GM19328 (cell line): ENCODE results near the gene M6PR.

Source experiments
- ATAC-seq: cut with Tn5 transposase; IDR thresholded peaks from one replicate; pipeline ENCODE4 v1.9.1; 2021; ENCODE audit warnings: mild to moderate bottlenecking, moderate library complexity; ENCODE audit not compliant: unreplicated experiment

Gene M6PR

DNA sequence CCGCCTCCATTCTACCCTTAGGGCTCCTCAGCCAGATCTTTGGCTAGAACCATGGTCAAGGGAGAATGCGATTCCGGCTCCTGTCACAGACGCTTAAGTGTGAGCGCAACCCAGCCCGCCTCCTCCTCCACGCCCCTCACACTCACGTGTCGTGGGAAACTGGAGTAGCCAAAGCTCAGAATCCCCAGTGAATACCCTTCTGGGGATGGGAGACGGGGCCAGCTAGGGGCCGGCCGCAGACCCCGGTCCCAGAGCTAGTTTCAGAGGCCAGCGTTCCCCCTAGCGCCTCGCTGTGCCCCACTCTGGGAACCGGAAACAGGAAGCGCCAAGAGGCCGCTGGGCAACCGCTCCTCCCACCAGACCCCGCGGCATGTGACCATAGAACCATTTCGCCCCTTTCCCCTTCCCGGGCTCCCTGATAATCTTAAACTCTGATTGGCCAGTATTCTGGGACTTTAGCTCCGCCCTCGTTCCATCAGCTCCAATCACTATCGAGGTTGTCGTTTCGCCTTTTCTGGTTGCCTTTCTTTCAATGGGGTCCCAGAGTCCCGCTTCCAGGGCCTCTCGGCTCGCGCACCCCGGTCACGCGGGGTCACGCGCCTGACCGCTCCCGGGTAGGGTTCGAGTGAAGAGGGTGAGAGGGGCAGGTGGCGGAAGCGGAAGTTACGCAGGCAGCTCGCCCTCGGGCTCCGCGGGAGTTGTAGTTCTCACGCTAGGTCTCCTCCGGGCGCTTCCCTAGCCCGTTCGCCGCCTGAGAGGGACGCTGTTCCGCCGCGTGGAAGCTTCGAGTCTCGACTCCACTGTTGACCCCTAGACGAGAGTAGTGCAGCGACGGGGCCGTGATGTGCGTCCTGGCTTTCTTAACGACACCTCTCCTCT, at the start of gene M6PR:
Gene M6PR (minus strand): TSS at position 304 of the 879 bp plus-strand sequence. CDS start 3,241 bp downstream, outside the sequence.
- ATAC-seq, result peak; percentile 87

DNA sequence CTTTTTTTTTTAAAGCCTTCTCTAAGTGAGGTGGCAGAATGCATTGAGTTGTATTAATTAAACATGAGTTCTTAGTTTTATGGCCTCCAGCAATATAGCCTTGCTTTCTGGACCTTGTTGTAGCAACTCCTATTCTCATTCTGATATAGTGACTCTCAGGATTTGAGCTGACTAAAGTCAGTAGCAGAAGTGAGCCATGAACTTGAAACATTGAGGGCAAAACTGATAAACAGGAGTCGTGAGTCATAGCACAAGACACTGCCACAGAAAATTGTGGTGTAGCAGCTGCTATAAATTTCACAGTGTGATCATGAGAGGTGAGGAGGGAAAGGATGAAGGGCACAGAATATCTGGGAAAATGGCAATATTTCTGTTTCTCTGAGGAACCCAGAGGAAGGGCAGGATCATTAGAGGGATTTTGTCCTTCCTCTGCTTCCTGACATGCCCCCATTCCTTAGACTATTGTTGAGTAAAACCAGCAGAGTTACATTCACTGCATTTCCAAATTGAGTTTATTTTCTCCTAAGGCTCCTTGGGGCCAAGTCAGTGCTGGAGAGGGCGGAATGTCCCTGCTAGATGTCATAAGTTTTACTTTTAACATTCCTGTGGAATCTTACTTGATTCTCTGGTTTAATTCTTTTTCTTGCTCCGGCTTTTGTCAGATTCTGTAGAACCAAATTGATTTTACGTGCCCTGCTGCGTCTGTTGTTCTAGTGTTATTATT, 47.4 kb upstream of the M6PR start:
- ATAC-seq, result peak; percentile 88

DNA sequence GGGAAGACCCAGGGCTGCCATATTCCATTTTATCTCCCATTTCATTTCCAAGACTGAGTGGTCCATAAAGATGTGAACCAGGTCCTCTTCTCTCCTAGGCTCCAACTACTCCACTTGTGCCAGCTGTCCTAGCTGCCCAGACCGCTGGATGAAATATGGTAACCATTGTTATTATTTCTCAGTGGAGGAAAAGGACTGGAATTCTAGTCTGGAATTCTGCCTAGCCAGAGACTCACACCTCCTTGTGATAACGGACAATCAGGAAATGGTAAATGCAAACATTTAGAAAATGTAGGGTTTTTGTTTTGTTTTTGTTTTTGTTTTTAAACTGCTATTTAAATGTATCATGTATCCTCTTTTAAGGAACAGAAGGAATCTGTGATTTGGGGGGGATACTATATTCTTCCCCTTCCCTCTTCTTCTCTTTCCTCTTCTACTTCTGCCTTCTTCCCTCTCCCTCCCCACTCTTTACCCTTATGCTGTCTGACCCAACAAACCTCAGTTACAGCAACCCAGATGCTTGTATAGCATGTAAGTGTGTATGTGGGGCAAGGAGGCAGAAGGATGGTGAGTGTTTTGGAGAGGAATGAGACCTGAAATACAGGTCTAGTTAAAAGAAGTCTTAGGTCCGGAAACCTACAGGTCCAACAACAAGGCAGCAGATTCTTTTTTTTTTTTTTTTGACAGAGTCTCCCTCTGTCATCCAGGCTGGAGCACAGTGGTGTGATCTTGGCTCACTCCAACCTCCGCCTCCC, 45.8 kb upstream of the M6PR start:
- no peak for ATAC-seq

DNA sequence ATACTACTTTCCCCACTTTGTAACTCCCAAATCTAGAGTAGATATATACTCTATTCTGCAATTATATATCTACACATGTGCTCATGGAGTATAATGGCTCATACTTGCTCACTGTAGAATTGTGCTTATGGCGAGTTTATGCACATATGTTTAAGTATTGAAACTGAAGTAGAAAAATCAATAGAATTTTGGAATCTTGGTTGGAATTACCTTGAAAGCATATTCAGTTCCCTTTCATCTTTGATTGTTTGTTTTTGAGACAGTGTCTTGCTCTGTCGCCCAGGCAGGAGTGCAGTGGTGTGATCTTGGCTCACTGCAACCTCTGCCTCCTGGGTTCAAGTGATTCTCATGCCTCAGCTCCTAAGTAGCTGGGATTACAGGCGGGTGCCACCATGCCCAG, 44.4 kb upstream of the M6PR start:
- ATAC-seq, result no peak

DNA sequence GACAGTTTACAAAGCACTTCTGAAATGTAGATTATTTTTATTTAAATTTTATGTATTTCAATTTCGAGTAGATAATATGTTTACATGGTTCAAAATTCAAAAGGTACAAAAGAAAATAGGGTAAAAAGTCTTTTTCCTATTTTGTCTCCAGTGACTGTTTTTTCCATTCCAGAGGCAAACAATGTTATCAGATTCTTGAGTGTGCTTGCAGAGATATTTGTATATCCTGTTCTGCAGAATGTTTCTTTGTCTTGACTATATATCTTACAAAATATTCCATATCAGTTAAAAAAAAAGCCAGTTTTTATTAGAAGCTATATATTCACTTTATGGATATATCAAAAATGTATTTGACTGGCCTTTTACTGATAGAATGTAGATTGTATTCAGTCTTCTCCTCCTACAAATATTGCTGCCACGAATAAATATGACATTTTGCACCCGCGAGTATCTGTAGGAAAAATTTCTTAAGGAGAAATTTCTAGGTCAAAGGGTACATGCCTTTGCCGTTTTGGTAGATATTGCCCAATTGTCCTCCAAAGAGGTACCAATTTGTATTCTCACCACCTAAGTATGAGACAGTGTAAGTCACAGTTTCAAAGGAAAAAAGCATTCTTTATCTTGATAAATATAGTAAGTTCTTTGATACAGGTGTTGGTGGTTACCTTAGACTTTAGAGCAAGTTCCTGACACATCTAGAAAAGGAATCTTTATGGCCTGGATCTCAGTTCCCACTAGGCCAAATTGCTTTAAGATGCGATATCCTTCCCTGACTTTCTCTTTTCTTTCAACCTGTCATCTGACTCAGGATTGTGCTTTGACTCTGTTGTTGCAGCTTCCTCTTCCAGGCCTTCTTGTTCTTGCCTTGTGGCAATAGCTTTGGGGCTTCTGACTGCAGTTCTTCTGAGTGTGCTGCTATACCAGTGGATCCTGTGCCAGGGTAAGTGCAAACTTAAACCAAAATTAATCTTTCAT, 42.2 kb upstream of the M6PR start:
- no peak for ATAC-seq

DNA sequence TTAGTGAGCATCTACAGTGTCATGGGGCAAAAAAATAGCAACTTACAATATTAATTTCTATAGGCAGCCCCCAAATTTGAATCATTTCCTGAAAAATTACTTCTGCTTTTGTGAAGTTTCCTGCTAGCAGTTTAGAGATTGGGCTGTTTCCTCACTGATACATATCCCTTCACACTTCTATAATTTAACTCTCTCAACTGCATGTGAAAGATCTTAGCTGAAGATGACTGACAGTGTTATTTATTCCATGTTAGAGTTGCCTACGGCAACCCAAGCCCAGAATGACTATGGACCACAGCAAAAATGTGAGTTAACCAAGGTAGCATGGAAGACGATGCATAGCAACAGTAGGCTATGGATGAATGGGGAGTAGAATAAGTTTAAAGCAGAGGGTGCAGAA, 40.0 kb upstream of the M6PR start, which contains the start of gene KLRG1:
Gene KLRG1 (plus strand): TSS at position 134 of the 400 bp plus-strand sequence. CDS start 90 bp downstream, at position 224.
- no peak for ATAC-seq

DNA sequence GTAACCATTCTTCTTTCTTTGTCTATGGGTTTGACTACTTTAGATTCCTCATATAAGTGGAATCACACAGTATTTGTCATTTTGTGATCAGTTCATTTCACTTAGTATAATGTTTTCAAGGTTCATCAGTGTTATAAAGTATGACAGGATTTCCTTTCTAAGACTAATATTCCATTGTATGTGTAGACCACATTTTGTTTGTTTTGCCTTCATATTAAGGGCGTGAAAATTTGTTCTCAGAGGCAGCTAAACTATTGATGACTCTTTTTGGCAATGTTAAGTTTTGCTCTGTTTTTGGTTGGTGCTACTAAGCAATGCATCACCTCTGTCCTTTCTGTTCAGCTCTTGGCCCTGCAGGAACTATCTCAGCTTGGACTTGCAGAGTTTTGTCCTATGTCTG, 38.2 kb upstream of the M6PR start:
- no peak for ATAC-seq

DNA sequence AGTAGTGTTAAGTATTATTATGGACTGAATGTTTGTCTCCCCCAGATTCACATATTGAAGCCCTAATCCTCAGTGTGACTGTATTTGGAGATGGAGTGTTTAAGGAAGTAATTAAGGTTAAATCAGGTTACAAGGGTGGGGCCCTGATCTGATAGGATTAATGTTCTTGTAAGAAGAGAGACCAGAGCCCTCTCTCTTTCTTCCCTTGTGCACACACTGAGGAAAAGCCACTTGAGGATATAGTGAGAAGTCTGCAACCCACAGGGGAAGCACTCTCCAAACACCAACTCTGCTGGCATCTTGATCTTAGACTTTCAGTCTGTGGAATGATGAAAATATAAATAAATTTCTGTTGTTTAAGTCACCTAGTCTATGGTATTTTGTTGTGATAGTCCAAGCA, 37.7 kb upstream of the M6PR start:
- no peak for ATAC-seq

DNA sequence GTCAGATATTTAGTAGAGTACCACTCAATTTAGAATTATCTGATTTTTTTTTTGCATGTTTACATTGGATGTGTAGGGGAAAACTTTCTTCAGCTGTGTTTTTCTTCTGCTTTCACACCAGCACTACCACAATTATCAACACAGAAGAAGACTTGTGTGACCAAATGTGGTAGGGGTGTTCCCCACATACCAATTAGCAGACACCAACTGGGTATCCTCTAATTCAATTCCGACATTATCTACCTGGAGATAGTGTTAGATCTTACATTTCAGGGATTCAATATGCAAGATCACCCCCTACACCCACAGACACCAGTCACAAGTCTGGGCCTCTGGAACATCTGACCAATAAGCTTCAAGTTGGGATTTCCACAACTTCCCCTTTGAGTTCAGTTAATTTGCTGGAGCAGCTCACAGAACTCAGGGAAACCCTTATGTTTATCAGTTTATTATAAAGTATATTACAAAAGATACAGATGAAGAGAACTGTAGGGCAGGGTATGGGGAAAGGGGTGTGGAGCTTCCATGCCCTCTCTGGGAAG, 35.8 kb upstream of the M6PR start:
- no peak for ATAC-seq

DNA sequence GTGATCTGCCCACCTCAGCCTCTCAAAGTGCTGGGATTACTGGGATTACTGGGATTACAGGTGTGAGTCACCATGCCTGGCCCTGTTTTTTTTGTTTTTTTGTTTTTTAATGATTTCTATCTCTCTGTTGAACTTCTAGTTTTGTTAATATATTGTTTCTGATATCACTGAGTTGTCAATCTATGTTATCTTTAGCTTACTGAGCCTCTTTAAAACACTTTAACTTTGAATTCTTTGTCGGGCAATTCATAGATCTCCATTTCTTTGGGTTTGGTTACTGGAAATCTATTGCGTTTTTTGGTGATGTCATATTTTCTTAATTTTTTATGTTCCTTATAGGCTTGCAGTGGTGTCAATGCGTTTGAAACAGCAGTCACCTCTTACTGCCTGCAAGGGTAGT, 30.7 kb upstream of the M6PR start:
- ATAC-seq, result no peak

DNA sequence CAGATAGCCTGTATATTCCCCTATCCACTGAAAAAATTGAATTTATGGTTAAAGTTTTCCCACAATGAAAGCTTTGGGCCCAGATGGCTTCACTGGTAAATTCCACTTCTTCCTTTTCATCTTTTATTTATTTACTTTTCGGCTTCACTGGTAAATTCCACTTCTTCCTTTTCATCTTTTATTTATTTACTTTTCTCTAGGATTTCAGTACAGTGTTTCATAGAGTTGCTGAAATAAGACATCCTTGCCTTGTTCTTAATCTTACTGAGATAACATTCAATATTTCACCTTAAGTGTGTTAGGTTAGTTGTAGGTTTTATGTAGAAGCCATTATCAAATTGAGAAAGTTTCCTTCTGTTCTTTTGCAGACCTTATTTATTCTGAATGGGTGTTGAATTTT, 21.0 kb upstream of the M6PR start:
- ATAC-seq, result no peak

DNA sequence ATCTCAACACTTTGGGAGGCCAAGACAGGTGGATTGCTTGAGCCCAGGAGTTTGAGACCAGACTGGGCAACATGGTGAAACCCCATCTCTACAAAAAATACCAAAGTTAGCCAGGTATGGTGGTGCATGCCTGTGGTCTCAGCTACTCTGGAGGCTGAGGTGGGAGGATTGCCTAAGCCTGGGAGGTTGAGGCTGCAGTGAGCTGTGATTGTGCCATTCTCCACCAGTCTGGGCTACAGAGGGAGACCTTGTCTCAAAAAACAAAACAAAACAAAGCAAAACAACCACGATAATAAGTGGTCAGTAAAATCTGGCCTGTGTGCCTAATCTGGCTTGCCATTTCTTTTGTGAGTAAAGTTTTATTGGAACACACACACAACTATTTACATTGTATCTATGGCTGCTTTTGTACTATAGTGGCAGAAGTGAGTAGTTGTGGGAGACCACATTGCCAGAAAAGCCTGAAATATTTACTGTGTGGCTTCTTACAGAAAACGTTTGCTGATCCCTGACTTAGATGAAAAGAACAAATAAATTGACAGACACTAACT, 20.5 kb upstream of the M6PR start:
- no peak for ATAC-seq

DNA sequence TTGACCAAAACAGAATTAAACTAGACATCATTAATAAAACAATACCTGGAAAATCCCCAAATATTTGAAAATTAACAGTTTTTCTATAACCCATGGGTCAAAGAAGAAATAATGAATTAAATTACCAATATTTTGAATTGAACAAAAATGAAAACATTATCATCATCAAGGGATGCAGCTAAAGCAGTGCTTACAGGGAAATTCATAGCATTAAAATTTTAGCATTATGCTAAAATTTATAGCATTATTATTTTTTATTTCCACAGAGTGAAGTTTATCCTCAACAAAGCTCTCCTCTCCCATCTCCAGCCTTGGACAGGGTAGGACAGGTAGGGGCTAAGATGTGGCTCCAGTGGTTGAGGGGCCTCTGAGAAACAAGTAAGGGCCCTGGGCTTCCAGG, 19.3 kb upstream of the M6PR start:
- no peak for ATAC-seq

DNA sequence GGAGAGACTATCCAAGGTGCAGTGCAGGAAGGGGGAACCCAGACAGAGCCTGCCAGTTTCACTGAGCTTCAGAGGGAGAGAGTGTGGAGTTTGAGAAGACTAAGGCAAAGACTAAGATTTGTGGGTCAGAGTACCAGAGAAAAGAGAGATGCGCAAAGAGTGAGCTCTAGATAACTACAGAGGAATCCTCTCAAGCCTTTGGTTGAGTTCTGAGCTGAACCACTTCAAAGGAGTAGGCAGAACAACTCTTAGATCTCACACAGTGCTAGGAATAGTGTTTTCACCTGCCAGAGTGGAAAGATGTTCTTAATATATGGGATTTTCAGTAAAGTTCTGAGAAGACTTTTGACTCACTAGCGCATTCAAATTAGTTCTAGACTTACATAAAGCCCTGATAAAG, 10.7 kb upstream of the M6PR start:
- no peak for ATAC-seq

DNA sequence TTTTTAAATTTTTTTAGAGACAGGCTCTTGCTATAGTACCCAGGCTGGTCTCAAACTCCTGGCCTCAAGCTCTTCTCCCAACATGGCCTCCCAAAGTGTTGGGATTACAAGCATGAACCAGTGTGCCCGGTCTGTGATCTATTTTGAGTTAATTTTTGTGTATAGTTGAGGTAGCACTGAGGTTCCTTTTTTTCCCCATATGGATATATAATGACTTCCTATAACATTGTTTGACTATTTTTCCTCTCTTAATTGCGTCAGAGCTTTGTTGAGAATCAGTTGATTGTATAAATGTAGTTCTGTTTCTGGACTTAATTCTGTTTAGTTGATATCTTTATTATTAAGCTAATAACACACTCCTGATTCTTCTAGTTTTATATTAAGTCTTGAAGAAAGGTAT, 8.6 kb upstream of the M6PR start:
- ATAC-seq, result no peak

DNA sequence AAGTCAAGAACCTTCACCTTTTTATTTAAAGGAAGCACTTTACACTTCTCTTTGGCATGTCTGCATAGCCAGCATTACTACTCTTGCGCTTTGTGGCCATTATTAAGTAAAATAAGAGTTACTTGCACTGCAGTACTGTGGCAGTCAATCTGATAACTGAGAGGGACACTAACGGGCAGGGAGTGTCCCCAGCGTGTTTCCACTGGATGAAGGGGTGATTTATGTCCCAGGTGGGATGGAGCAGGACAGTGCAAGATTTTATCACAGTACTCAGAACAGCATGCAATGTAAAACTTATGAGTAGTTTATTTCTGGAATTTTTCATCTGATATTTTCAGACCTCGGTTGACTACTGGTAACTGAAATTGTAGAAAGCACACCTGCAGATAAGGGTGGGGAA, 8.1 kb upstream of the M6PR start:
- ATAC-seq, result no peak

DNA sequence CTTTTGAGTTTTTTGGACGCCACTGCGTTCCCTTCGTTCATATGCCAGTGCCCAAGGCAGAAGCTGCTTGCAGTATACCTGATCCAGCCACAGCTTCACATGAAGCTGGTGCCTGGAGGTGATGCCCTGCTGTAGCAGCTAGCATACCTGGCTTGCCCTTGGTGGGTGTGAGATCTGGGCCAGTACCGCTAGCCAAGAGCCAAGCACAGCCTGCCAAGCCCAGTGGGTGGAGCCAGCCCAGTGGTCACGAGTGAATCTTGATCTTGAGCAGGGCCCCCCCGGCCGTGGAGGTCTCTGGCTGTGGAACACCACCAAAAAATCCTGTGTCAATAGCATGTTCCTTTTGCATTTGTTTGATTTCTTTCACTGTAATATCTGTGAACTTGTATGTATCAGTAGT, 7.3 kb upstream of the M6PR start:
- ATAC-seq, result no peak

DNA sequence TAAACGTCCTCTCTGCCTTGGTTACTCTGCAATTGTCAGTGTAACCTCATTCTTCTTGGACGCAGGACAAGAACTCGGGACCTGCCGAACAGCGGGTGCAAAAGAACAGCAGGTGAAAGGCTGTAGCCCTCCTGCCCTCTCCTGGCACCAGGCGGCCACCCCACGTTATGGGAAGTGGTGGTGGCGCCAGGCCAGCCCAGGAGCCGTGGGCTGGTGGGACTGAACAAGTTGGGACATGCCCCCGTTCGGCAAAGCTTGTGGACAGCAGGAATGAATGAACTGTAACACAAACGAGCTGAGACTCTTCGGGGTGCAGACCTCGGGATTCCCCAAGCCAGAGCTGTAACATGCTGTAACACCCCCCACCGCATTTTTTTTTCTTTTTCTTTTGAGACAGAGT, 6.6 kb upstream of the M6PR start:
- ATAC-seq, result no peak

DNA sequence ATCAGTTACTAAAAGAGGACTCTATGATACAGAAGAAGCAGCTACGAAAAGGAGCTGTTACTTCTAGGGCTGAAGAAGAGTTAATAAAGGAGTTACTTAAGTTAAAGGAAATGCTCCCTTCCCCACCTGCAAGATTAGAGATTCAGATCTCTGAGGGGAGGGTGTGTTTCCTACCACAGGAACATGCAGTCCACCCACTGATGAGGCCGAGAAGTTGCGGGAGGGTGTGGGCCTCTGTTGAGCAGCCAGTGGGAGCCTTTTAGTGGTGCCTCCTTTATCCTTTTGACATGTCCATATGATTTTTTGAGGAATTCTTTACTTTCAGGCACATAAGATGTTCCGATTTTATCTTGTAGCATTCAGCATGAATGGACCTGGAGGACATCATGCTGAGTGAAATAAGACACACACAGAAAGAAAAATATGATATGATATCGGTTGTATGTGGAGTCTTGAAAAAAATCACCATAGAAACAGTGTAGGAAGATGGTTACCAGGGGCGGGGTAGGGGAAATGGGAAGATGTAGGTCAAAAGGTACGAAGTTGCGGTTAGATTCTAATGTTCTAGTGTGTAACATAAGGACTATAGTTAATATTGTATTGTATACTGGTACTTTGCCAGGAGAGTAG, 4.4 kb upstream of the M6PR start:
- no peak for ATAC-seq
